ENCODE results near the gene CFAP100.

Gene CFAP100

DNA sequence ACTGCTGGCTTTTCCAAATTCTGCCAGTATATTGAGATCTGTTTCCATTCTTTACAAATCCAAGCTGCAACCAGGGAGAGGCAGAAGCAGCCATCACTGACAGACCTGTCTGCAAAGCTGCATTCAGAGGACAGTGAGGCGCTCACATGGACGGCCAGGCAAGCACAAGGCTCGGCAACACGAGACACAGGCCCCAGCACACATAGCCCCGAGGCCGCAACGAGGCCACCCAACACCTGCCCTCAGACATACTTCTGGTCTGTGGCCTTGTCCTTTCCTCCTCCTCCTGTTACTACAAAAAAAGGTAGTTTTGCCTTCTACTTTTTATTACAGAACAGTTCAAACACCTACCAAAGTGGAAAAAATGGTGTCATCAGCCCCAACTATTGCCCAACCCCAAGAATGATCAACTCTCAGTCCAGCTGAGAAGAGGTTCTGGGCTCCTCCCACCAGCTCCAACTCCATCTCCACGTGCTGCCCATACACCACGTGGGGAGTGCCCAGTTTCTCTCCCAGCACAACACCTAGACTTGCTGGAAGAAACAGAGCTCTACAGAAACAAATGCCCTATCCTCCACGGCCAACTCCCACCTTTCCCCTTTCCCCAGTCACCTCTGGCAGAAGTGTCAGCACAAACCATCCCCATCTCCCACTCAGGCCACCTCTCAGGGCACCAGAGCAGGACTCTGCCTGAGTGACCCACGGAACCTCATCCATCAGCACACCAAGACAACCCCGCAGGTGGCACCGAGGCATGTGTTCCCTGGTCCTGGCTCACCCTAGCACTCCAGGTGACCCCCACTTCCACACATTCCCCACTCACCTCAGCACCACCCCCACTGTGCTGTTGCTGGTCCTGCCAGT, 73.6 kb downstream of the CFAP100 start:
- Histone ChIP-seq H3K4me3 (no peak overlapping the region), H3K27ac (no peak overlapping the region)
- DNase-seq (ENCODE audit: low spot score) = peak; percentile 46
- no peak for TF ChIP-seq CTCF (IDR thresholded peaks at IDR 0.05)

DNA sequence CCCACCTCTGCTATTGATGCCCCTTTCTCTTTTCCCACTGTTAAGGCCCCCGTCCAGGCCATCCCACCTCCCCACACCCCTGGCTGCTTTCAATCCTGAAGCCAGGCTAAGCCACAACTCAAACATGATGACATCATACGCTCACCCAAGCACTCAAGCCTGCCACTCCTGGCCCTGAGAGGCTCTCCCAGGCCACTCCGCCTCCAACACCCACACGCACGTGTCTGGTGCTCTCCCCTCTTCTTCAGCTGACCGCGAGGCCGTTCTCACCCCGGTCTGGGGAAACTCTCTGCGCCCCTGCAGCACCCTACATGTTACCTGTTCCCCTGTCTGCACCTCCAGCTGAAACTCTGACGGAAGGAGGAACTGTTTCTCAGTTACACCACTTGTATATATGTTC, 74.8 kb downstream of the CFAP100 start:
- no peak overlapping the region for H3K4me3 ChIP-seq
- no peak for TF ChIP-seq CTCF (IDR thresholded peaks at IDR 0.05)
- H3K27ac ChIP-seq = no peak overlapping the region
- peak; percentile 49 for DNase-seq (ENCODE audit: low spot score)

GRCh38 chr3:126472277-126473006, 77.7 kb downstream of the CFAP100 start:
- TF ChIP-seq CTCF (IDR thresholded peaks at IDR 0.05) = no peak
- H3K27ac ChIP-seq = peak overlapping the region in 1 of 2 donors; percentile 33

DNA sequence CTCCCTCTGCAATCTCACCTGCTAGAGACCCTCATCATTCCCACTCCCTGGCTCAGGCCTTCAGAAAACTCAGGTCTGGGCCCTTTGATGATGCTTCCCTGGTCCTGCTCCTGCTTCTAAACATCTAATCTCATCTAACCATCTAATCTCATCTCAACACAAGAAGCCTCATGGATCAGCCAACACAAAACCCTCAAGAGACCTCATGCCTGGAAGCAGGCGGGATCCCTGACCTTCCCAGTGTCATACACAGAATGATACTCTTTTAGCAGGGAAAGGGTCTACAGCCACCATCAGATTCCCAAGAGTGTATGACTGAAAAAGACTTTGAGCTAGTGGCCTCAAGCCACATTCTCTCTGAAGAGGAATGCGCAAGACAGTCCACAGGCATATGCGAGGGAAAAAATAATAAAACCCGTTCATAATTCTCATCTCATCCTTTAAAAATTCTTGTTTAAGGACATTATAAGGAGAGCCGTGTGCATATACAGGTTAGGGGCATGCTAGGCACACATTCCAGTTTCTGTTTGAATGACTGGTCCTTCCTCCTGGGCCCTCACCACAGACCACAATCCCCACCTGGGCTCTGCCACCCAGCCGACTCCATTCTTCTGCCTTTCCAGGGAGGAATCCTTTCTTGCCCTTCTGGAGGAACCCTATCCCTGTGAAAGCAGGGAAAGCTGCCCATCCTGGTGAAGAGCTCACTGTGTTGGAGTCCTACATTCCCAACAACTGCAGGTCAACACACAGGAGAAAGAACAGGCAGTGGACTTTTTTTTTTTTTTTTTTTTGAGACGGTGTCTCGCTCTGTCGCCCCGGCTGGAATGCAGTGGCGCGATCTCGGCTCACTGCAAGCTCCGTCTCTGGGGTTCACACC, 78.8 kb downstream of the CFAP100 start:
- DNase-seq (ENCODE audit: low spot score) = no peak
- Histone ChIP-seq H3K27ac (no peak overlapping the region), H3K4me3 (peak overlapping the region; percentile 82)
- no peak for TF ChIP-seq CTCF (IDR thresholded peaks at IDR 0.05)

More at GRCh38 chr3:126472277-126473006, 77.7 kb downstream of the CFAP100 start:
- no peak for DNase-seq (ENCODE audit: low spot score)
- peak overlapping the region; percentile 82 for H3K4me3 ChIP-seq

- H3K27ac ChIP-seq = peak overlapping the region; percentile 87 to 88
- TF ChIP-seq CTCF (IDR thresholded peaks at IDR 0.05) = no peak
- peak overlapping the region; percentile 82 for H3K4me3 ChIP-seq
- peak; percentile 82 for DNase-seq (ENCODE audit: low spot score)
Measured at GRCh38 chr3:126474498-126475412, 80.0 kb downstream of the CFAP100 start.

All from coronary artery (tissue), 2 donors.